NT2/D1 (cell line): ENCODE data around the gene FBXL22.

Source experiments
- YY1 ChIP-seq: IDR thresholded peaks from 2 replicates; pipeline ENCODE4 v1.6.1; 2011; ENCODE audit not compliant: insufficient read length, insufficient read depth
- ZNF274 ChIP-seq: IDR thresholded peaks from 2 replicates; pipeline ENCODE4 v1.6.1; 2011; ENCODE audit warnings: mild to moderate bottlenecking, low read depth, low read length

DNA sequence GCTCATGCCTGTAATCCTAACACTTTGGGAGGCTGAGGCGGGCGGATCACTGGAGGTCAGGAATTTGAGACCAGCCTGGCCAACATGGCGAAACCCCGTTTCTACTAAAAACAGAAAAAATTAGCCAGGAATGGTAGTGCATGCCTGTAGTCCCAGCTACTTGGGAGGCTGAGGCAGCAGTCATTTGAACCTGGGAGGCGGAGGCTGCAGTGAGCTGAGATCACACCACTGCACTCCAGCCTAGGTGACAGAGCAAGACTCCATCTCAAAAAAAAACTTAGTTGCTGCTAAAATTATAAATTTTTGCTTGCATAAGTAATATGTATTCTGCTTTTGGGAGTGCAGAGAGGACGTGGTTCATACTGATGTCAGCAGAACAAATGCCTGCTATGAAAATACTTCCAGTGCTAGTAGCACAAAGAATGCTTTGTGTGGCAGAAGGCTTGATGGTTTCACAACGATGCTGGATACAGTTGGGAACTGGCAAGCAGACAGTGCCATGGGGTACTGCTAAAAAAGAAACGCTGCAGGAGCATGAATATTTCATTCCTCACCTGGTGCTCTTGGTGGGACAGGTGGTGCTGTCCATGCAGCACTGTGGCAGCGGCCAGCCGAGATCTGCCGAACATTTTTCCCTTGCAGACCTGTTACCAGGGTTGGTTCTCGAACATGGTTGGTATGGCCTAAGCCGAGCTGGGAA lies 31.1 kb downstream of the FBXL22 start:
- no peak for TF ChIP-seq ZNF274
- TF ChIP-seq YY1 = no peak
